GM06990 (cell line): ENCODE measurements around the gene RPL22.

Experiments
- DNase-seq: peaks from one replicate; pipeline ENCODE4 v3.0.0-alpha.2; 2011; ENCODE audit not compliant: insufficient read length; ENCODE audit errors: extremely low read depth
- H3K27me3 ChIP-seq: replicated peaks from 2 replicates; pipeline ENCODE4 v1.6.0; 2011; ENCODE audit warnings: low read length; ENCODE audit not compliant: control insufficient read depth, insufficient read depth
- H3K36me3 ChIP-seq: 2 replicates; pipeline ENCODE4 v1.5.1; 2011; ENCODE audit warnings: low read length; ENCODE audit not compliant: control insufficient read depth, insufficient read depth
- H3K4me3 ChIP-seq: replicated peaks from 2 replicates; pipeline ENCODE4 v1.5.1; 2011; ENCODE audit warnings: low read depth, mild to moderate bottlenecking, control low read depth, low read length
- TF ChIP-seq, protein P1 (sequence below): IDR thresholded peaks from 2 replicates; pipeline ENCODE4 v1.5.1; 2011; ENCODE audit warnings: low read length, control low read depth, mild to moderate bottlenecking, inconsistent platforms; ENCODE audit not compliant: insufficient read depth, poor library complexity, severe bottlenecking

RPL22 gene

GRCh38 chr1:6198646-6199297 lies 623 bp downstream of the RPL22 start:
- TF ChIP-seq, protein P1, sequence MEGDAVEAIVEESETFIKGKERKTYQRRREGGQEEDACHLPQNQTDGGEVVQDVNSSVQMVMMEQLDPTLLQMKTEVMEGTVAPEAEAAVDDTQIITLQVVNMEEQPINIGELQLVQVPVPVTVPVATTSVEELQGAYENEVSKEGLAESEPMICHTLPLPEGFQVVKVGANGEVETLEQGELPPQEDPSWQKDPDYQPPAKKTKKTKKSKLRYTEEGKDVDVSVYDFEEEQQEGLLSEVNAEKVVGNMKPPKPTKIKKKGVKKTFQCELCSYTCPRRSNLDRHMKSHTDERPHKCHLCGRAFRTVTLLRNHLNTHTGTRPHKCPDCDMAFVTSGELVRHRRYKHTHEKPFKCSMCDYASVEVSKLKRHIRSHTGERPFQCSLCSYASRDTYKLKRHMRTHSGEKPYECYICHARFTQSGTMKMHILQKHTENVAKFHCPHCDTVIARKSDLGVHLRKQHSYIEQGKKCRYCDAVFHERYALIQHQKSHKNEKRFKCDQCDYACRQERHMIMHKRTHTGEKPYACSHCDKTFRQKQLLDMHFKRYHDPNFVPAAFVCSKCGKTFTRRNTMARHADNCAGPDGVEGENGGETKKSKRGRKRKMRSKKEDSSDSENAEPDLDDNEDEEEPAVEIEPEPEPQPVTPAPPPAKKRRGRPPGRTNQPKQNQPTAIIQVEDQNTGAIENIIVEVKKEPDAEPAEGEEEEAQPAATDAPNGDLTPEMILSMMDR: no peak
- Histone ChIP-seq H3K36me3 (peaks cover 7% of the 10 kb centered on the region), H3K4me3 (peak overlapping the region; percentile 95), H3K27me3 (no peaks in the 10 kb centered on the region)
- DNase-seq: no peak

DNA sequence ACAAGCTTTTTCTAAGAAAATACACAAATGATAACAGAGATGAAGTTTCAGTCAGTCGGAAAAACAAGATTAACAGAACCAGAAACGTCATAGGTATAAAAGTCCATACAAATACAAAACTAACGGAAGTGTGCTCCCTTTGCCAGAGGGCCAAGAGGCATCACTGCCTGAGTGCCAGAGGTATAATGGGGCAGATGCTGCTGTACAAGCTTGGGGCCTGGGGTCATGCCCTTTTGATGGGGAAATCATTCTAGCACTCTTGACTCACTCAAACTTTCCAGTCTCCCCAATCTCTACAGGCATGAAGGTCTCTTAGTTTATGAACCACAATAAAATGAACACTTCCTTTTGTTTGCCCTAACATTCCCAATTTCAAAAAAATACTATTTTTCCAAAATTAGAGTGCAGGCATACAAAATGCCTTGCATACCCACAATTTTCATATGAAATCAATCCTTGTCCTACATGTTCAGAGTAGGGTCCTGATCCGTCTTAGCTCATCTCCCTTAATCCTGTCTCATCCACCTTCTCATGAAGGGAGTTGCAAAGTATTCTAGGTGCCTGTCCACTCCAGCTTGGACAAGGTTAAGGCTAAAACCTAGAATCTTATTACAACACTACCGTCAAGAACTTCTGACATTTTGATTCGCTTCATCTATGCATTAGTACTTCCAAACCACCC lies 1.5 kb downstream of the RPL22 start:
- peaks cover 11% of the 10 kb centered on the region for H3K36me3 ChIP-seq
- DNase-seq: no peak

GRCh38 chr1:6191968-6192367 lies 7.4 kb downstream of the RPL22 start:
- TF ChIP-seq, protein P1: no peak
- no peak for DNase-seq
- H3K36me3 ChIP-seq: peaks cover 22% of the 10 kb centered on the region

More for the DNA sequence above, 1.5 kb downstream of the RPL22 start:
- TF ChIP-seq, protein P1: no peak
- Histone ChIP-seq H3K27me3 (no peaks in the 10 kb centered on the region), H3K4me3 (peak overlapping the region; percentile 95)

DNA sequence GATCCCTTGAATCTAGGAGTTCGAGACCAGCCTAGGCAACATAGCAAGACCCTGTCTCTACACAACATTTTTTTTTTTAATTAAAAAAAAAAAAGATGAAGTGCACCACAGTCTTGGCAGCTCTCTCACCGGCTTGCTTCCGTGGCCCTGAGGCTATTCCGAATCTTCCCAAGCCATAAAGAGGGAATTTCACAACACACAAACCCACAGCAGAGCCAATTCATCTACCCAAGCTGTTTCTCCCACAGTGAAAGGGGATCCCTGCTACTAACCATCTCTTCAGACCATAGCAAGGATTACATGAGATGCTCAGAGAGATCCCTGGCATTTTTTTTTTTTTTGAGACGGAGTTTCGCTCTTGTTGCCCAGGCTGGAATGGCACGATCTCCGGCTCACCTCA lies 10.9 kb downstream of the RPL22 start:
- TF ChIP-seq, protein P1: no peak
- Histone ChIP-seq H3K27me3 (no peaks in the 10 kb centered on the region), H3K36me3 (peaks cover 17% of the 10 kb centered on the region), H3K4me3 (no peak overlapping the region)
- no peak for DNase-seq

More at GRCh38 chr1:6191968-6192367, 7.4 kb downstream of the RPL22 start:
- Histone ChIP-seq H3K4me3 (no peak overlapping the region), H3K27me3 (no peaks in the 10 kb centered on the region)

GRCh38 chr1:6185635-6186382 lies 13.6 kb downstream of the RPL22 start:
- Histone ChIP-seq H3K36me3 (peaks cover 12% of the 10 kb centered on the region), H3K4me3 (no peak overlapping the region), H3K27me3 (no peaks in the 10 kb centered on the region)
- TF ChIP-seq, protein P1: peak; percentile 54
- DNase-seq: no peak
